HG02623 (cell line): ENCODE measurements around the gene UPK3A.
"Not testable (repeated sequence)": the region's sequence is repeated elsewhere in the genome, so short reads cannot be mapped to it uniquely, and the experiment has no call there.

Experiments used
- ATAC-seq: cut with Tn5 transposase; IDR thresholded peaks from one replicate; pipeline ENCODE4 v1.9.1; 2021; ENCODE audit warnings: moderate library complexity; ENCODE audit not compliant: unreplicated experiment

The UPK3A gene

DNA sequence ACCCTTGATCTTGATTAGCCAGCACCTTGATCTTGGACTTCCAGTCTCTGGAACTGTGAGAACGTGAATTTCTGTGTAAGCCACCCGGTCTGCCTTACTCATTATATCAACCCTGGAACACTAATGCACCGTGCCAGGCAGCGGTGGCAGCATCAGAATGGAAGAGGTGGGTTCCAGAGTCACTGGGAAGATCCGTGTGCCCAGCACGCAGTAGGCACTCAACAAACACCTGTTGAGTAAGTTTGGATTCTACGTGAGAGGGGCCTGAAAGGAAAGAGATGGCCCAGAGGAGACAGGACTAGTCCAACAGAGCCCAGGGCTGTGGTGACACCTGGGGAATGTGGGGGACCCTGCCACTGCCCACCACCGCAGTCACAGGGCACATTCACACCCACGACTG, 6.6 kb upstream of the UPK3A start:
- no peak for ATAC-seq

GRCh38 chr22:45280587-45280980, 4.2 kb upstream of the UPK3A start:
- ATAC-seq, result no peak

- no peak for ATAC-seq
Observed at GRCh38 chr22:45281010-45281409, 3.7 kb upstream of the UPK3A start.

DNA sequence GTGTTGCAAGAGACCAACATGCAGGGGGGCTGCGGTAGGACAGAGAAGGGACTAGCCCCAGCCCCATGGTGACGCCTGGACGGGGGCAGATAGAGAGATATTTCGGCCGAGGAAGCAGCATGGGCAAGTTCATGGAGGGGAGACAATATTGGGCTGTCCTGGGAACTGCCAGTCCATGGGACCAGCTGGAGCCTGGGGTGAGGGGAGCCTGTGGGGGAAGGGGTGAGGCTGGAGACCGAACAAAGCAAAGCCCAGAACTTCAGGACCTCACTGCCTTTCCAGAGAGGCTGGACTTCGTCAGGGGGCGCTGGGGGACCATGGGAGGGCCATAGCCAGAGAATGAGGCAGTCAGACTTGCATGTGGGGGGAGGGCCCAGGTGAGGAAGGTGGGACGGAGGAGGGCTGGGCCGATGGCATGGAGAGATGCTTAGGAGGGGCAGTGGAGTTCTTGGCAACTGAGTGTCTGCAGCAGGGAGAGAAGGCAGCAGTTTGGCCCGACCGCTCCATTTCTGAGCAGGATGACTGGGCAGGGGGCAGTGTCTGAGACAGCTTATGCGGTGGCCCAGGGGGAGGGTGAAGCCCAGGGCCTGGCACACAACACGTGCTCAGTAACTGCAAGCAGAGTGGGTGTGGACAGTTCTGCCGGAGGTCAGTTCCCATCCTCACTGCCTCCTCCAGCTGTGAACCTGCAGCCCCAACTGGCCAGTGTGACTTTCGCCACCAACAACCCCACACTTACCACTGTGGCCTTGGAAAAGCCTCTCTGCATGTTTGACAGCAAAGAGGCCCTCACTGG, 712 bp downstream of the UPK3A start:
- no peak for ATAC-seq

- no peak for ATAC-seq
Observed at GRCh38 chr22:45286854-45287551, 2.3 kb downstream of the UPK3A start.

DNA sequence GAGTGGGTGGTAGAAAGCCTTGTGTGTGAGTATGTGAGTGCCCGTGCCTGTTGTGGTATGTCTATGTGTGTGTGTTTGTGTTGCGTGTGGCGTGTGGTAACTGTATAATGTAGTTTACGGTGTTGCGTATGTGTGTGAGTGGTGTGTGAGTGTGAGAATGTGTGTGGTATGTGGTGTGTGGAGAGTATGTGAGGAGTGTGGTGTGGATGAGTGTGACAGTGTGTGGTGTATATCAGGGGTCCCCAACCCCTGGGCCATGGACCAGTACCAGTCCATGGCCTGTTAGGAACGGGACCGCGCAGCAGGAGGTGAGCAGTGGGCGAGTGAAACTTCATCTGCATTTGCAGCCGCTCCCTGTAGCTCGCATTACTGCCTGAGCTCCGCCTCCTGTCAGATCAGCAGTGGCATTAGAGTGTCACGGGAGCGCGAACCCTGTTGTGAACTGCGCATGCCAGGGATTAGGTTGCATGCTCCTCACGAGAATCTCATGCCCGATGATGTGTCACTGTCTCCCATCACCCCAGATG, 5.7 kb downstream of the UPK3A start:
- ATAC-seq, result no peak

DNA sequence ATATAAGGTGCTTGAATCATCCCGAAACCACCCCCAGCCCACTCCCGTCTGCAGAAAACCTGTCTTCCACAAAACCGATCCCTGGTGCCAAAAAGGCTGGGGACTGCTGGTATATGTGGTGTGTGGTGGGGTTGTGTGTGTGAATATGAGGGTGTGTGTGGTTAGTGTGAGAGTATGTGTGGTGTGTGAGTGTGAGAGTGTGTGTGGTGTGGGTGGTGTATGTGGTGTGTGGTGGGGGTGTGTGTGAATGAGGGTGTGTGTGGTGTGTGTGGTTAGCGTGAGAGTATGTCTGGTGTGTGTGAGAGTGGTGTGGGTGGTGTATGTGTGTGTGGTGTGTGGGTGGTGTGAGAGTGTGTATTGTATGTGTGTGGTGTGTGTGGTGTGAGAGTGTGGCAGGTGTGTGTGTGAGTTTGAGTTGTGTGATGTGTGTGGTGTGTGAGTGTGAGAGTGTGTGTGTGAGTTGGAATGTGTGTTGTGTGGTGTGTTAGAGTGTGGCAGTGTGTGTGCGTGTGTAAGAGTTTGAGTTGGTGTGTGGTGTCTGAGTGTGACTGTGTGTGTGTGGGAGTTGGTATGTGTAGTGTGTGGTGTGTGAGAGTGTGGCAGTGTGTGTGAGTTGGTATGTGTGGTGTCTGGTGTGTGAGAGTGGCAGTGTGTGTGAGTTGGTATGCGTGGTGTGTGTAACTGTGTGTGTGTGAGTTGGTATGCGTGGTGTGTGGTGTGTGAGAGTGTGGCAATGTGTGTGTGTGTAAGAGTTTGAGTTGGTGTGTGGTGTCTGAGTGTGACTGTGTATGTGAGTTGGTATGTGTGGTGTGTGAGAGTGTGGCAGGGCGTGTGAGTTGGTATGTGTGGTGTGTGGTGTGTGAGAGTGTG, 6.5 kb downstream of the UPK3A start:
- ATAC-seq, result no peak

DNA sequence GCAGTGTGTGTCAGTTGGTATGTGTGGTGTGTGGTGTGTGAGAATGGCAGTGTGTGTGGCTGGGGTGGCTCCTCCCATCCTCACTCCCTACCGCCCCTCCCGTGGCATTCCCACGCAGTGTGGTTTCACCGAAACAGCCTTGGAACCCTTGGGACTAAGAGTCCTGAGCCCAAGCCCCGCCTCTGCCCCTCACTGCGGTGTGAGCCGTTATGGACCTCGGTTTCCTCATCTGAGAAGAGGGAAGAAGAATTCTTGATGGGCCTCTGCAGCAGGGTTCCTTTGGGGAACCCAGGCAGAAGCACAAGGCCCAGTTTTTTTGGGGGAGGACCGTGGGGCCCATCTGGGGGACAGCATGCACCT, 7.2 kb downstream of the UPK3A start:
- ATAC-seq, result no peak

DNA sequence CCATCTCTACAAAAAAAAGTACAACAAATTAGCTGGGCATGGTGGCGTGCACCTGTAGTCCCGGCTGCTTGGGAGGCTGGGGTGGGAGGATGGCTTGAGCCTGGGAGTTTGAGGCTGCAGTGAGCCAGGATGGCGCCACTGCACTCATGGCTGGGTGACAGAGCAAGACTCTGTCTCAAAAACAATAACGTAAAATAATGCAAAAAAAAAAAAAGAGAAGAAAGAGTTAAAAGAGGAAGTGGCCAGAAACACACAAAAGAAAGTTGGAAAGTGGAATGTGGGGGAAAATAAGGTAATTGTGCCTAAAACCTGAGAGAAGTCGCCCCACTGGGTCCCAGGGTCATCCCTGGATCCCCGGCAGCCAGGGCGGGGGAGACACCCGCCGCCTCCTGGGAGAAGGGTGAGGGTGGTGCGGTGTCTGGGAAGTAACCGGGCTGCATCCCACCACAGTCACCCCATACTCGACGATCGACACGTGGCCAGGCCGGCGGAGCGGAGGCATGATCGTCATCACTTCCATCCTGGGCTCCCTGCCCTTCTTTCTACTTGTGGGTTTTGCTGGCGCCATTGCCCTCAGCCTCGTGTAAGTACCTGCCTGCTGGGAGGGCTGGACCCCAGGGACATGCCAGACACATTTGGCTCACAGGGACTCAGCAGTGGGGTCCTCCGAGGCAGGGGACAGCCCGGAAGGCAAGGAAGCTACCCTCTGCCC, 8.1 kb downstream of the UPK3A start:
- ATAC-seq, result no peak

- ATAC-seq, result no peak
Observed at GRCh38 chr22:45294030-45294429, 9.3 kb downstream of the UPK3A start.

GRCh38 chr22:45295004-45295403, 10.3 kb downstream of the UPK3A start:
- ATAC-seq, result not testable (repeated sequence)

- ATAC-seq, result no peak
Observed at GRCh38 chr22:45295492-45295891, 10.7 kb downstream of the UPK3A start.

DNA sequence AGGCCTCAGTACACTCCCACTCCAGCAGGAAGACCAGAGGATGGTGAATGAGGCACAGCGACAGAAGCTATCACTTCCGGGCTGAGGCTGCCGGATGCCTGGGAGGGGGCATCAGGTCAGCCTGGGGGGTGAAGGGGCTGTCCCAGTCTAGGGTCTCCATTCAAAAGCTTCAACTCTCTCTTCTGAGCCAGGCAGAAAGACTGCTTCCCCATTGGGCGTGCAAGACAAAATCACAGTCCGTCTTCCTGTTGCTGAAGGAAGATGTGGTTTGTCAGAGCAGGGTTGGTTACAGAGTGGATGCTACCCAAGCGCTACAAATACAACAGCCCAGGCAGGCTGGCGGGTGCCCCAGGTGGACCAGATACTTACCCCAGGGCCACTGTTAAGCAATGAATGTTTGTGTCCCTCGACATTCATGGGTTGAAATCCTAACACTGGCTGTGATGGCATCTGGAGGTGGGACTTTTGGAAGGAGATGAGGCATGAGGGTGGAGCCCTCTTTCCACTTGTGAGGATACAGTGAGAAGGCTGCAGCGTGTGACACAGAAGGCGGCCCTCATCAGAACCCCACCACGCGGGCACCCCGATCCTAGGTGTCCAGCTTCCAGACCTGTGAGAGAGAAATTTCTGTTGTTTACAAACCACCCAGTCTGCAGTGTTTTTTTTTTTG, 12.0 kb downstream of the UPK3A start:
- ATAC-seq, result no peak

- no peak for ATAC-seq
Observed at GRCh38 chr22:45298934-45299505, 14.3 kb downstream of the UPK3A start.

GRCh38 chr22:45302751-45303150, 18.0 kb downstream of the UPK3A start:
- ATAC-seq, result no peak

DNA sequence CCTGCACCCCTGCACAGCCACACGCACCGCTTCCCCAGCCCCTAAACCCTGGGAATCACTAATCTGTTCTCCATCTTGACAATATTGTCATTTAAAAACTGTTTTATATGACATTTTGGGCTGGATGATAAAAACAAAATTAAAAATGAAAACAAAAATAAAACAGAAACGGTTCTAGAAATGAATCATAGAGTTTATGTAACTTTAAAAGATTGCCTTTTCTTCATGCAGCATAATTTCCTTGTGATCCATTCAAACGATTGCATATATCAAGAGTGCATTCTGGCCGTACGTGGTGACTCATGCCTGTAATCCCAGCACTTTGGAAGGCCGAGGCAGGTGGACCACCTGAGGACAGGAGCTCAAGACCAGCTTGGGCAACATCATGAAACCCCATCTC, 18.4 kb downstream of the UPK3A start:
- no peak for ATAC-seq

GRCh38 chr22:45304971-45305370, 20.2 kb downstream of the UPK3A start:
- ATAC-seq, result no peak

- ATAC-seq, result no peak
Observed at GRCh38 chr22:45305456-45306075, 20.8 kb downstream of the UPK3A start.

GRCh38 chr22:45306139-45306538, 21.4 kb downstream of the UPK3A start:
- no peak for ATAC-seq
